Measurements from ENCODE around the gene MIGA1. TPM values are rescaled to one million over a fixed set of nuclear protein-coding genes. Genes with fewer than 3 reads are reported as not detected.

The MIGA1 gene
- total and polyA plus RNA-seq, 8 donors, result 1.5 to 11.0 (median 7.4) TPM

GRCh38 chr1:77925956-77926355 is 146.5 kb downstream of the MIGA1 start:
- H3K4me1 ChIP-seq, result no peaks in the 10 kb centered on the region
- no peaks in the 10 kb centered on the region for H3K27me3 ChIP-seq
- intact Hi-C loops (cut with DNase I), result no loop called here
- peak overlapping the region in 1 of 4 donors; percentile 2 for H3K27ac ChIP-seq
- H3K4me3 ChIP-seq, result no peak overlapping the region
- no peaks in the 10 kb centered on the region for H3K36me3 ChIP-seq
- 80 to 88% methylated on average over 2 of the region's 2 CpGs for WGBS, 2 donors
- FAIRE-seq, result no peak
- no peak for ATAC-seq
- TF ChIP-seq CTCF (IDR thresholded peaks at IDR 0.05), result no peak
- DNase-seq, result no peak
- H3K9me3 ChIP-seq, result no peaks in the 10 kb centered on the region

GRCh38 chr1:77926561-77927357 is 147.3 kb downstream of the MIGA1 start:
- WGBS, 2 donors, result 73 to 76% methylated on average over 13 of the region's 13 CpGs
- Histone ChIP-seq H3K4me1 (no peaks in the 10 kb centered on the region), H3K27me3 (no peaks in the 10 kb centered on the region), H3K9me3 (no peaks in the 10 kb centered on the region), H3K27ac (peak overlapping the region in 1 of 4 donors; percentile 2), H3K36me3 (no peaks in the 10 kb centered on the region), H3K4me3 (no peak overlapping the region)
- FAIRE-seq (no peak), DNase-seq (no peak), ATAC-seq (no peak)
- intact Hi-C loops (cut with DNase I), result no loop called here
- no peak for TF ChIP-seq CTCF (IDR thresholded peaks at IDR 0.05)

- no peak for DNase-seq
- FAIRE-seq, result no peak
- Histone ChIP-seq H3K4me3 (no peak overlapping the region), H3K27me3 (no peaks in the 10 kb centered on the region), H3K9me3 (no peaks in the 10 kb centered on the region), H3K27ac (no peak overlapping the region), H3K36me3 (no peaks in the 10 kb centered on the region), H3K4me1 (no peaks in the 10 kb centered on the region)
- no peak for ATAC-seq
- intact Hi-C loops (cut with DNase I), result no loop called here
- 78 to 84% methylated on average over 4 of the region's 4 CpGs for WGBS, 2 donors
- TF ChIP-seq CTCF (IDR thresholded peaks at IDR 0.05), result no peak
Observed at GRCh38 chr1:77927414-77927813, 148.0 kb downstream of the MIGA1 start.

Other genes with a start within 250 kb of the MIGA1 start
- 10 to 100 TPM; 18.9 to 33.0 (median 22.4) TPM for gene ZZZ3, start 97.0 kb upstream of the MIGA1 start, total RNA-seq
- gene ZZZ3, start 97.0 kb upstream of the MIGA1 start, polyA plus RNA-seq, result 10 to 100 TPM in 1 of 2 donors, 1 to 10 TPM in 1; 8.2 to 12.7 TPM
- gene USP33, start 19.8 kb upstream of the MIGA1 start, total RNA-seq, result 10 to 100 TPM; 14.1 to 35.5 (median 23.0) TPM
- 10 to 100 TPM; 13.7 to 21.3 TPM for gene USP33, start 19.8 kb upstream of the MIGA1 start, polyA plus RNA-seq
- 1 to 10 TPM; 2.1 to 6.7 (median 2.6) TPM for gene NEXN, start 109.0 kb downstream of the MIGA1 start, total RNA-seq
- gene NEXN, start 109.0 kb downstream of the MIGA1 start, polyA plus RNA-seq, result 1 to 10 TPM; 3.4 to 7.5 TPM
- 10 to 100 TPM; 36.9 to 81.5 (median 51.6) TPM for gene FUBP1, start 199.4 kb downstream of the MIGA1 start, total RNA-seq
- 10 to 100 TPM; 21.7 to 46.6 TPM for gene FUBP1, start 199.4 kb downstream of the MIGA1 start, polyA plus RNA-seq
- gene DNAJB4, start 225.3 kb downstream of the MIGA1 start, total RNA-seq, result 10 to 100 TPM; 13.1 to 38.6 (median 21.7) TPM
- gene DNAJB4, start 225.3 kb downstream of the MIGA1 start, polyA plus RNA-seq, result 1 to 10 TPM; 6.7 to 9.2 TPM